Thoracic aorta endothelial cell (primary cell): Measurements from ENCODE around the gene MCM6. TPM values are rescaled to one million over a fixed set of nuclear protein-coding genes. Genes with fewer than 3 reads are reported as not detected.

Experiments
- small RNA-seq: library from RNA; depleted of rRNA; stranded (forward); fragments of <200 nt; gene quantifications from one replicate; pipeline ENCODE3, GENCODE V24; 2012
- total RNA-seq: library from RNA; depleted of rRNA; stranded (reverse); fragments of >200 nt; gene quantifications from 2 replicates; pipeline ENCODE4 v1.2.3, GENCODE V29; 2012

MCM6 gene
- total RNA-seq: 36.6 and 50.0 TPM in 2 replicates

GRCh38 chr2:135876066-135876711, at the start of gene MCM6:
Gene MCM6, minus strand, starts transcription at chr2:135876443. Its CDS starts 78 bp downstream, at chr2:135876365.

GRCh38 chr2:135836596-135837270, 39.5 kb downstream of the MCM6 start, which contains the start of gene LCT:
Gene LCT, minus strand, starts transcription at chr2:135837184. Its CDS starts 15 bp downstream, at chr2:135837169.

Small RNA genes within 50 kb of the gene (small RNA-seq; reads per million reads assigned to genes)
- not detected for gene RF00019

Other genes with a start within 250 kb of the MCM6 start
- 114 and 121 TPM in 2 replicates for gene UBXN4, start 134.6 kb downstream of the MCM6 start, total RNA-seq
- gene LCT, start 39.3 kb downstream of the MCM6 start, total RNA-seq: under 0.01 TPM in 2 replicates
- gene DARS1, start 109.2 kb upstream of the MCM6 start, total RNA-seq: 99.9 and 113 TPM in 2 replicates
- 93.5 and 126 TPM in 2 replicates for gene CXCR4, start 241.7 kb upstream of the MCM6 start, total RNA-seq